ENCODE data around the gene UVRAG. TPM values are rescaled to one million over a fixed set of nuclear protein-coding genes. Genes with fewer than 3 reads are reported as not detected.

The UVRAG gene
- total and polyA plus RNA-seq, 2 donors from 2014 or later: 7.2 to 27.9 TPM

DNA sequence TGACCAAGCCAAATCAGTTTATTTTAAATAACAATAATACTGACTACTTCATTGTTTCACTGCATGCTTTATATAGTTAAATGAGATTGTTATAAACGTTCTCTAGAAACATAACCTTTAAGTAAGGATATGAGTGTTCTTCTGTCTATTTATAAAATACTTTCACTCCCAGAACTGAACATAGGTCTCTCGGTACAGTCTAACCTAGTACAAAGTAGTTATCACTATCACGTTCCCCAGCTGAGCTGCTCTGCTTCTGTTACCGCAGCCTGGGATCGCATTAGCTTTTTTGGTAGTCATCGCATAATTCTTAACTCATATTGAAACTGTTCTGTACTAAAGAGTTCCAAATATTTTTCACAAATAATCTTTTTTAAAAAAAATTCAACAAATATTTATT, 247.7 kb downstream of the UVRAG start:
- H3K4me3 ChIP-seq (ENCODE audit: low read length in 3 of 3): no peak overlapping the region
- H3K27ac ChIP-seq (ENCODE audit: low read depth in 2 of 2, low read length in 2 of 2): no peak overlapping the region
- H3K9ac ChIP-seq (ENCODE audit: low read length in 3 of 3): no peak overlapping the region
- no peaks in the 10 kb centered on the region for H3K4me1 ChIP-seq (ENCODE audit: control insufficient read depth in 2 of 3, insufficient read depth in 2 of 3, low read depth in 1 of 3, low read length in 3 of 3)
- H3K36me3 ChIP-seq (ENCODE audit: control insufficient read depth in 2 of 3, insufficient read depth in 3 of 3, low read length in 3 of 3): peaks cover 0 to 5% (median 0%) of the 10 kb centered on the region in 3 donors
- TF ChIP-seq, protein P1, sequence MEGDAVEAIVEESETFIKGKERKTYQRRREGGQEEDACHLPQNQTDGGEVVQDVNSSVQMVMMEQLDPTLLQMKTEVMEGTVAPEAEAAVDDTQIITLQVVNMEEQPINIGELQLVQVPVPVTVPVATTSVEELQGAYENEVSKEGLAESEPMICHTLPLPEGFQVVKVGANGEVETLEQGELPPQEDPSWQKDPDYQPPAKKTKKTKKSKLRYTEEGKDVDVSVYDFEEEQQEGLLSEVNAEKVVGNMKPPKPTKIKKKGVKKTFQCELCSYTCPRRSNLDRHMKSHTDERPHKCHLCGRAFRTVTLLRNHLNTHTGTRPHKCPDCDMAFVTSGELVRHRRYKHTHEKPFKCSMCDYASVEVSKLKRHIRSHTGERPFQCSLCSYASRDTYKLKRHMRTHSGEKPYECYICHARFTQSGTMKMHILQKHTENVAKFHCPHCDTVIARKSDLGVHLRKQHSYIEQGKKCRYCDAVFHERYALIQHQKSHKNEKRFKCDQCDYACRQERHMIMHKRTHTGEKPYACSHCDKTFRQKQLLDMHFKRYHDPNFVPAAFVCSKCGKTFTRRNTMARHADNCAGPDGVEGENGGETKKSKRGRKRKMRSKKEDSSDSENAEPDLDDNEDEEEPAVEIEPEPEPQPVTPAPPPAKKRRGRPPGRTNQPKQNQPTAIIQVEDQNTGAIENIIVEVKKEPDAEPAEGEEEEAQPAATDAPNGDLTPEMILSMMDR (IDR thresholded peaks at IDR 0.05; ENCODE audit: borderline replicate concordance, extremely low read depth, insufficient read depth): no peak
- FAIRE-seq: no peak
- no peak for DNase-seq
- intact Hi-C loops (cut with DNase I): no loop called here
- no peaks in the 10 kb centered on the region for H3K27me3 ChIP-seq (ENCODE audit: control insufficient read depth, insufficient read depth, low read length)
- no peaks in the 10 kb centered on the region for H3K9me3 ChIP-seq (ENCODE audit: control insufficient read depth in 2 of 3, insufficient read depth in 1 of 3, low read length in 3 of 3)

DNA sequence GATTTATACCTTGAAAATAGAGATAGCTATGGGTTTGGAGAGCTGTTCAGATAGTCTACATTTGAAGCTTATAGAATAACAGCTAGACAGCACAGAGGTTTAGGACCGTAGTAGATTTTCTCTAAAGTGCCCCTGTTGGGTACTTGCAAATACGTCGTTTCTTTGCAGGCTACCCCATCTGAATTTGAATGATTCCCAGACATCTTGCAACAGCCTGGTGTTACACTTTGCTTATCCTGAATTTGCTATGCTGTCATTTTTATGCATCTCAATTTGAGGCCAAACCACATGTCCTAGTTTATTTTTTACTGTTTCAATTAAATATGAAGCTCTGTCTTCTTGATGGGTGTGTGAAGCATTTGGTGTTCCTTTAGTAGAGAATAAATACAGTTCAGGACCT, 249.2 kb downstream of the UVRAG start:
- FAIRE-seq (no peak), DNase-seq (no peak)
- TF ChIP-seq, protein P1 (IDR thresholded peaks at IDR 0.05; ENCODE audit: borderline replicate concordance, extremely low read depth, insufficient read depth): no peak
- H3K4me1 ChIP-seq (ENCODE audit: control insufficient read depth in 2 of 3, insufficient read depth in 2 of 3, low read depth in 1 of 3, low read length in 3 of 3): no peaks in the 10 kb centered on the region
- H3K9me3 ChIP-seq (ENCODE audit: control insufficient read depth in 2 of 3, insufficient read depth in 1 of 3, low read length in 3 of 3): no peaks in the 10 kb centered on the region
- H3K36me3 ChIP-seq (ENCODE audit: control insufficient read depth in 2 of 3, insufficient read depth in 3 of 3, low read length in 3 of 3): peaks cover 0 to 9% (median 3%) of the 10 kb centered on the region in 3 donors
- H3K27ac ChIP-seq (ENCODE audit: low read depth in 2 of 2, low read length in 2 of 2): no peak overlapping the region
- no peaks in the 10 kb centered on the region for H3K27me3 ChIP-seq (ENCODE audit: control insufficient read depth, insufficient read depth, low read length)
- H3K4me3 ChIP-seq (ENCODE audit: low read length in 3 of 3): no peak overlapping the region
- intact Hi-C loops (cut with DNase I): no loop called here
- no peak overlapping the region for H3K9ac ChIP-seq (ENCODE audit: low read length in 3 of 3)

DNA sequence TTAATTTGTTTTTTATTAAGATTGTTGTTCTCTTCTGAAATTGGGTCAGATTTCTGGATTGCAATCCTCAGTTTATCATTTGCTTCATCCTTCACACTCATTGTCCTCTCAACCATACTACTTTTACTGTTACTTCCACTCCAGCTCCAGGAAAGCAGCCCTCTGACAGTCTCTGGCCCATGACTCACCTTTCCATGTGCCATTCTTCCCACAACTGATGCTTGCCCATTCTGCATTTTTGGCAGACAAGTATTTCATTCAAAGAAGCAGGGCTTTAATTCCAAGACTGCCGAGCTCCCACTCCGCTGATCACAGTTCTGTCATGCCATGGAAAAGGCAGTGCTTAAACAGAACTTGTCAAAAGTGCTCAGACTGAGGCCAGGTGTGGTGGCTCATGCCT, 252.1 kb downstream of the UVRAG start:
- H3K9me3 ChIP-seq (ENCODE audit: control insufficient read depth in 2 of 3, insufficient read depth in 1 of 3, low read length in 3 of 3): no peaks in the 10 kb centered on the region
- FAIRE-seq (no peak), DNase-seq (no peak)
- no peaks in the 10 kb centered on the region for H3K27me3 ChIP-seq (ENCODE audit: control insufficient read depth, insufficient read depth, low read length)
- peaks cover 0 to 9% (median 3%) of the 10 kb centered on the region in 3 donors for H3K36me3 ChIP-seq (ENCODE audit: control insufficient read depth in 2 of 3, insufficient read depth in 3 of 3, low read length in 3 of 3)
- H3K4me3 ChIP-seq (ENCODE audit: low read length in 3 of 3): no peak overlapping the region
- H3K4me1 ChIP-seq (ENCODE audit: control insufficient read depth in 2 of 3, insufficient read depth in 2 of 3, low read depth in 1 of 3, low read length in 3 of 3): no peaks in the 10 kb centered on the region
- TF ChIP-seq, protein P1 (IDR thresholded peaks at IDR 0.05; ENCODE audit: borderline replicate concordance, extremely low read depth, insufficient read depth): no peak
- no peak overlapping the region for H3K9ac ChIP-seq (ENCODE audit: low read length in 3 of 3)
- no peak overlapping the region for H3K27ac ChIP-seq (ENCODE audit: low read depth in 2 of 2, low read length in 2 of 2)
- intact Hi-C loops (cut with DNase I): no loop called here

DNA sequence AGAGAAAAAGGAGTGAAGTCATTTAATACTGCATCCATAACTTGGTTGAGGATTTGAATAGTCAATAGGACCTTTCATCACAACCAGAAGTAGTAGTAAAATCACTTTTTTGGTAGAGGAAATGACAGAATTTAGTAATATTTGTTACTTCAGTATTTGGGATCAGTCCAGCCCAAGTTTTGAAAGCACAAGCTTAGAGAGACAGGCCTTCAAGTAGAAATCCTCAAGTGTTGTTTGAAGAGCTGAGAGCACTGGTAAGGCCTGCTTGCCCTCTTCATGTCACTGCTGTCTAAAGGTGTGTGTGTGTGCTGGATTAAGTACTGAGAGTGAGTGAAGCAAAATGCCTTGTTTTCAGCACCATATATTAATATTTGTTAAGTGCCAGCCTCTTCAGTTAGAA, 254.0 kb downstream of the UVRAG start:
- H3K9me3 ChIP-seq (ENCODE audit: control insufficient read depth in 2 of 3, insufficient read depth in 1 of 3, low read length in 3 of 3): no peaks in the 10 kb centered on the region
- H3K27ac ChIP-seq (ENCODE audit: low read depth in 2 of 2, low read length in 2 of 2): no peak overlapping the region
- H3K36me3 ChIP-seq (ENCODE audit: control insufficient read depth in 2 of 3, insufficient read depth in 3 of 3, low read length in 3 of 3): peaks cover 0 to 9% (median 3%) of the 10 kb centered on the region in 3 donors
- H3K4me1 ChIP-seq (ENCODE audit: control insufficient read depth in 2 of 3, insufficient read depth in 2 of 3, low read depth in 1 of 3, low read length in 3 of 3): peaks cover 0 to 2% (median 0%) of the 10 kb centered on the region in 3 donors
- FAIRE-seq (no peak), DNase-seq (no peak)
- no peak overlapping the region for H3K4me3 ChIP-seq (ENCODE audit: low read length in 3 of 3)
- no peaks in the 10 kb centered on the region for H3K27me3 ChIP-seq (ENCODE audit: control insufficient read depth, insufficient read depth, low read length)
- no peak overlapping the region for H3K9ac ChIP-seq (ENCODE audit: low read length in 3 of 3)
- TF ChIP-seq, protein P1 (IDR thresholded peaks at IDR 0.05; ENCODE audit: borderline replicate concordance, extremely low read depth, insufficient read depth): no peak
- intact Hi-C loops (cut with DNase I): no loop called here

Measured in kidney (tissue), 14 donors.